NCI-H1092 (cell line): ENCODE measurements around the gene NIPAL3.
A peak's percentile ranks its signal among the peaks of the same experiment; 100 is the strongest.
"Not testable (repeated sequence)": the region's sequence is repeated elsewhere in the genome, so short reads cannot be mapped to it uniquely, and the experiment has no call there.

Source experiments
- DNase-seq: peaks from one replicate; lab custom pipeline; 2025; lab: John Stamatoyannopoulos, UW

The NIPAL3 gene

GRCh38 chr1:24459551-24460266, 44.1 kb downstream of the NIPAL3 start:
- no peak for DNase-seq

GRCh38 chr1:24462128-24462527, 46.5 kb downstream of the NIPAL3 start:
- DNase-seq, result not testable (repeated sequence)

GRCh38 chr1:24463776-24464735, 48.5 kb downstream of the NIPAL3 start:
- DNase-seq, result peak; percentile 50

GRCh38 chr1:24465099-24465498, 49.5 kb downstream of the NIPAL3 start:
- no peak for DNase-seq

- no peak for DNase-seq
Observed at GRCh38 chr1:24465638-24466037, 50.0 kb downstream of the NIPAL3 start.

- DNase-seq, result no peak
Observed at GRCh38 chr1:24468685-24469316, 53.2 kb downstream of the NIPAL3 start.

- no peak for DNase-seq
Observed at GRCh38 chr1:24470592-24470991, 55.0 kb downstream of the NIPAL3 start.

- no peak for DNase-seq
Observed at GRCh38 chr1:24472527-24473251, 57.1 kb downstream of the NIPAL3 start.

- DNase-seq, result no peak
Observed at GRCh38 chr1:24474193-24474592, 58.6 kb downstream of the NIPAL3 start.

- DNase-seq, result no peak
Observed at GRCh38 chr1:24475700-24476099, 60.1 kb downstream of the NIPAL3 start.

GRCh38 chr1:24476571-24476970, 61.0 kb downstream of the NIPAL3 start:
- no peak for DNase-seq

GRCh38 chr1:24477309-24477708, 61.7 kb downstream of the NIPAL3 start:
- DNase-seq, result no peak

GRCh38 chr1:24481101-24481500, 65.5 kb downstream of the NIPAL3 start:
- no peak for DNase-seq

GRCh38 chr1:24481843-24482610, 66.4 kb downstream of the NIPAL3 start:
- DNase-seq, result no peak

- DNase-seq, result no peak
Observed at GRCh38 chr1:24483441-24483840, 67.8 kb downstream of the NIPAL3 start.

GRCh38 chr1:24484199-24484598, 68.6 kb downstream of the NIPAL3 start:
- DNase-seq, result no peak

- no peak for DNase-seq
Observed at GRCh38 chr1:24486331-24487065, 70.9 kb downstream of the NIPAL3 start.

GRCh38 chr1:24487455-24487854, 71.9 kb downstream of the NIPAL3 start:
- DNase-seq, result no peak

- DNase-seq, result not testable (repeated sequence)
Observed at GRCh38 chr1:24488159-24488558, 72.6 kb downstream of the NIPAL3 start.

- no peak for DNase-seq
Observed at GRCh38 chr1:24489674-24490073, 74.1 kb downstream of the NIPAL3 start.
